DOHH2 (cell line): ENCODE results near the gene KRT84.
"Not testable (repeated sequence)": the region's sequence is repeated elsewhere in the genome, so short reads cannot be mapped to it uniquely, and the experiment has no call there.

Experiments used
- H3F3A ChIP-seq: fragments of 200-600 bp; sonication (generic), shearing (Covaris generic); 2 replicates; pipeline ENCODE4 v1.6.0; 2016; ENCODE audit warnings: antibody characterized with exemption, mild to moderate bottlenecking; ENCODE audit not compliant: control insufficient read depth, insufficient read depth
- H3K27ac ChIP-seq: fragments of 200-600 bp; sonication (generic); 2 replicates; pipeline ENCODE4 v1.5.1; 2014; ENCODE audit warnings: low read depth, mild to moderate bottlenecking, low read length, moderate library complexity
- H3K27me3 ChIP-seq: fragments of 200-600 bp; sonication (generic); 2 replicates; pipeline ENCODE4 v1.6.1; 2014; ENCODE audit warnings: mild to moderate bottlenecking, low read length, mixed read lengths; ENCODE audit not compliant: control insufficient read depth
- H3K36me3 ChIP-seq: fragments of 200-600 bp; sonication (generic); 2 replicates; pipeline ENCODE4 v1.6.1; 2014; ENCODE audit warnings: mild to moderate bottlenecking, low read length, moderate library complexity, mixed read lengths; ENCODE audit not compliant: control insufficient read depth
- H3K4me1 ChIP-seq: fragments of 200-600 bp; sonication (generic); 2 replicates; pipeline ENCODE4 v1.6.1; 2014; ENCODE audit warnings: mild to moderate bottlenecking, low read length, mixed read lengths; ENCODE audit not compliant: control insufficient read depth
- H3K4me2 ChIP-seq: fragments of 200-600 bp; sonication (generic); 2 replicates; pipeline ENCODE4 v1.6.0; 2014; ENCODE audit warnings: mild to moderate bottlenecking, low read length, moderate library complexity
- H3K4me3 ChIP-seq: fragments of 200-600 bp; sonication (generic); 2 replicates; pipeline ENCODE4 v1.5.1; 2014; ENCODE audit warnings: mild to moderate bottlenecking, low read length, mixed read lengths
- H3K79me2 ChIP-seq: fragments of 200-600 bp; sonication (generic); 2 replicates; pipeline ENCODE4 v1.6.1; 2014; ENCODE audit warnings: mild to moderate bottlenecking, low read length, mixed read lengths; ENCODE audit not compliant: control insufficient read depth
- H3K9me2 ChIP-seq: fragments of 200-600 bp; sonication (generic); replicated peaks from 2 replicates; pipeline ENCODE4 v1.6.1; 2014; ENCODE audit warnings: mild to moderate bottlenecking, low read length, mixed read lengths; ENCODE audit not compliant: control insufficient read depth
- H3K9me3 ChIP-seq: fragments of 200-600 bp; sonication (generic); 2 replicates; pipeline ENCODE4 v1.6.1; 2014; ENCODE audit warnings: antibody characterized with exemption, low read length, mixed read lengths; ENCODE audit not compliant: control insufficient read depth, insufficient read depth
- H4K20me1 ChIP-seq: fragments of 200-600 bp; sonication (generic); 2 replicates; pipeline ENCODE4 v1.6.0; 2014; ENCODE audit warnings: low read depth, mild to moderate bottlenecking, antibody characterized with exemption, low read length, moderate library complexity; ENCODE audit not compliant: control insufficient read depth, insufficient read depth
- CTCF ChIP-seq: fragments of 200-600 bp; sonication (generic); IDR thresholded peaks from one replicate; pipeline ENCODE4 v1.5.1; 2014; ENCODE audit warnings: antibody characterized with exemption, mild to moderate bottlenecking, low read depth, low read length; ENCODE audit not compliant: poor library complexity, severe bottlenecking
- EZH2phosphoT487 ChIP-seq: fragments of 200-600 bp; sonication (generic); IDR thresholded peaks from 2 replicates; pipeline ENCODE4 v1.6.1; 2017; ENCODE audit warnings: borderline replicate concordance, mild to moderate bottlenecking, antibody characterized with exemption, low read length, moderate library complexity, mixed read lengths

KRT84 gene

GRCh38 chr12:52413202-52413601 is 27.8 kb upstream of the KRT84 start:
- Histone ChIP-seq H3K27ac (no peak overlapping the region), H3K9me2 (no peaks in the 10 kb centered on the region), H3F3A (no peaks in the 10 kb centered on the region), H3K4me3 (no peak overlapping the region), H3K79me2 (no peaks in the 10 kb centered on the region), H3K27me3 (no peaks in the 10 kb centered on the region), H3K9me3 (no peaks in the 10 kb centered on the region), H4K20me1 (no peaks in the 10 kb centered on the region), H3K4me1 (no peaks in the 10 kb centered on the region), H3K4me2 (no peak overlapping the region), H3K36me3 (no peaks in the 10 kb centered on the region)
- TF ChIP-seq CTCF (no peak), EZH2phosphoT487 (no peak)

- H3K4me1 ChIP-seq, result no peaks in the 10 kb centered on the region
- no peaks in the 10 kb centered on the region for H3K79me2 ChIP-seq
- no peak for TF ChIP-seq EZH2phosphoT487
- no peak overlapping the region for H3K27ac ChIP-seq
- H3K9me3 ChIP-seq, result no peaks in the 10 kb centered on the region
- no peaks in the 10 kb centered on the region for H3K9me2 ChIP-seq
- no peaks in the 10 kb centered on the region for H4K20me1 ChIP-seq
- H3K4me2 ChIP-seq, result no peak overlapping the region
- H3K4me3 ChIP-seq, result no peak overlapping the region
- no peaks in the 10 kb centered on the region for H3K27me3 ChIP-seq
- no peaks in the 10 kb centered on the region for H3K36me3 ChIP-seq
- H3F3A ChIP-seq, result no peaks in the 10 kb centered on the region
Observed at GRCh38 chr12:52411815-52412214, 26.4 kb upstream of the KRT84 start.

GRCh38 chr12:52410589-52411248 is 25.3 kb upstream of the KRT84 start:
- H3F3A ChIP-seq, H3K4me3 ChIP-seq, H3K4me1 ChIP-seq, H3K27me3 ChIP-seq, H3K36me3 ChIP-seq, H3K9me2 ChIP-seq, H3K4me2 ChIP-seq, H3K9me3 ChIP-seq, H3K79me2 ChIP-seq, H4K20me1 ChIP-seq, H3K27ac ChIP-seq: not testable (repeated sequence)

- no peaks in the 10 kb centered on the region for H3K4me1 ChIP-seq
- H3K79me2 ChIP-seq, result no peaks in the 10 kb centered on the region
- no peaks in the 10 kb centered on the region for H3K27me3 ChIP-seq
- no peak for TF ChIP-seq CTCF
- TF ChIP-seq EZH2phosphoT487, result no peak
- no peak overlapping the region for H3K27ac ChIP-seq
- H3K9me3 ChIP-seq, result no peaks in the 10 kb centered on the region
- no peaks in the 10 kb centered on the region for H3K36me3 ChIP-seq
- no peaks in the 10 kb centered on the region for H3F3A ChIP-seq
- H3K9me2 ChIP-seq, result no peaks in the 10 kb centered on the region
- no peaks in the 10 kb centered on the region for H4K20me1 ChIP-seq
- no peak overlapping the region for H3K4me2 ChIP-seq
- H3K4me3 ChIP-seq, result no peak overlapping the region
Observed at GRCh38 chr12:52407918-52408317, 22.5 kb upstream of the KRT84 start.
